SKM-1 (cell line): ENCODE results near the gene TAS2R50.
"Not testable (repeated sequence)": the region's sequence is repeated elsewhere in the genome, so short reads cannot be mapped to it uniquely, and the experiment has no call there.

Experiments used
- DNase-seq: peaks from one replicate; lab custom pipeline; 2025; ENCODE audit not compliant: unreplicated experiment; lab: John Stamatoyannopoulos, UW

TAS2R50 gene, protein sequence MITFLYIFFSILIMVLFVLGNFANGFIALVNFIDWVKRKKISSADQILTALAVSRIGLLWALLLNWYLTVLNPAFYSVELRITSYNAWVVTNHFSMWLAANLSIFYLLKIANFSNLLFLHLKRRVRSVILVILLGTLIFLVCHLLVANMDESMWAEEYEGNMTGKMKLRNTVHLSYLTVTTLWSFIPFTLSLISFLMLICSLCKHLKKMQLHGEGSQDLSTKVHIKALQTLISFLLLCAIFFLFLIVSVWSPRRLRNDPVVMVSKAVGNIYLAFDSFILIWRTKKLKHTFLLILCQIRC

DNA sequence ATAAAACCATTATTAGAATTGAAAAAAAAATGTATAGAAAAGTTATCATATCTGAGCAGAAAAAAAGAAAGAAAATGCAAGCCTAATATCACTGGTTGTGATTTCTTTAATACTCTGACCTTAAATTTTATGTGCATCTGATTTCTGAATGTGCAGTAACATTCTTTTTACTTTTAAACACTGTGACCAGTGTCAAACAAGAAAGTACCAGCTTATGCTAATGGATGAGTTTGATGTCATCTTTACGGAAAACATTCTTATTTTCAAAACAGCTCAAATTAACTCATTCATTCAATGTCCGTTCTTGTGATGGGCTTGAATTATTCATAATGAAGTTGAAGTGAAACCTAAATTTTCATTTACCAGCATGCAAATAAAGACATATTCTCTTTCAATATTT, at the start of gene TAS2R50:
Gene TAS2R50 (minus strand): TSS at position 101 of the 400 bp plus-strand sequence. CDS start 52 bp downstream, at position 49.
- DNase-seq = no peak

DNA sequence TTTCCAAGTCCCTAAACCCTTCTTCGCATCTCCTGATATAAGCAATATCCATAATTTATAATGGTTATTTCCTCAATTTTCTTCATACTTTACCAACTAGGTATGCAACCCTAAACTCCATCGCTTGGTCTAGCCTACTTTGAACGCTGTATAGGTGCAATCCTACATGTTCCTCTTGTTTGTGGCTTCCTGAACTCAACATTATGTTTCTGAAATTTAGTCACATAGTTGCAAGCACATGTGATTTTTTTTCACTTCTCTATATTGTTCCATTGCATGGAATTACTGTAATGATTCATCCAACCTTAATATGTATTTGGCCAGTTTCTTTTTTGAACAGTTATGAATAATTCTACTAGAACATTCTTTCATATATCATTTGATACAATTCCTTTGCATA, 47.2 kb upstream of the TAS2R50 start:
- not testable (repeated sequence) for DNase-seq

DNA sequence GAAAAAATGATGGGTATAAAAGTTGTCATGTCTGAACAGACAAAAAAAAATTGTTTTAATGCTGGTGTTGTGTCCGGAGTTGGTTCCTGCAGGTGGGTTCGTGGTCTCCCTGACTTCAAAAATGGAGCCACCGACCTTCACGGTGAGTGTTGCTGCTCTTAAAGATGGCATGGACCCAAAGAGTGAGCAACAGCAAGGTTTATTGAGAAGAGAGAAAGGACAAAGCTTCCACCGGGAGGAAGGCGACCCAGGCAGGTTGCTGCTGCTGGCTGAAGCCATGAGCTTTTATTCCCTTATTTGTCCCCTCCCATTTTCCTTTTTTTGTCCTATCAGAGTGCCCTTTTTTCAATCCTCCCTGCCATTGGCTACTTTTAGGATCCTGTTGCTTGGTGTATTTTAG, 44.6 kb upstream of the TAS2R50 start, which contains the start of gene TAS2R31:
Gene TAS2R31 (minus strand): TSS at position 101 of the 400 bp plus-strand sequence. CDS start 72 bp downstream, at position 29.
- no peak for DNase-seq

DNA sequence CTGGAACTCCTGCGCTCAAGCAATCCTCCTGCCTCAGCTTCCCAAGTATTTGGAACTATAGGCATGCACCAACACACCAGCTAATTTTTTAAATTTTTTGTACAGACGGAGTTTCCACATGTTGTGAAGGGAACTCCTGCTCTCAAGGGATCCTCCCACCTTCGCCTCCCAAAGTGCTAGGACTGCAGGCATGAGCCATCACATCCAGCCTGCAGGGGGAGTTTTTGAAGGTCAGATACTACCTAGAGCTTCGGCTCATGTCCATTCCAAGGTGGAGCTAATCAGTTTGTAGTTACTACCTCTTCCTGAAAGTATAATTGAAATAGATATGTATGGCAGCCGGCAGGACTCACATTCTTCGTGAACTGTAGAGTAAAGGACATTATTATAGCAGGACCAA, 39.4 kb upstream of the TAS2R50 start:
- DNase-seq = no peak

DNA sequence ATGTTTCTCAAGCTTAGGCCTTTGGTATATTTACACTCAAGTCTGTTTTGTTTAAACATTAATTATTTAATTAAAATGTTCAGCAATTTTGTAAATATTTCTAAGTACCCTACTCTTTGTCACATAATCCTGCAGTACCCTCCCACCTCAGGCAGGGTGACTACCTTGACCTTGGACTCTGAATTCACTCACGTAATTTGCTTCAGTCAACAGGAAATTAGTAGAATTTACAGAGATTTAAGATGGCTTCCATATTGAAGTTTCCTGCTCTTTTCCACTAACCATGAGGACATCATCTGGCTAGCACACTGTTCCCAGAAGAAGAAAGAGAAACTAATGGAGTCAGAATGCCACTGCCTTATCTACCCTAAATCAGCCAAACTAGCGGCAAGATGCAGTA, 36.7 kb upstream of the TAS2R50 start:
- DNase-seq = no peak

DNA sequence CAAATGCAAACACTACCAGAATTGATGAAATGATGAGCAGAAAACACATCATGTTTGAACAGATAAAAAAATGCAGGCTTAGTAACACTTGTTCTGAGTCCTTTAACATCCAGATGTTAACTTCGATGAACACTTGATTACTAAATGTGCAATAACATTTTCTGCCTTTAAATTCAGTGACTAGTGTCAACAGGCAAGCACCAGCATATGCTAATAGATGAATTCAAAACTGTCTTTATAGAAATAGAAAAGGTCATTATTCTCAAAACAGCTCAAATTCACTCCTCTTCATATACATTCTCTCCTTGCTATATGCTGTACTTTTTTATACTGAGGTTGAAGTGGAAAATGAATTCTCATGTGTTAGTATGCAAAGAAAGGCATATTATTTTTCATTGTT, 35.8 kb upstream of the TAS2R50 start, which contains the start of gene TAS2R19:
Gene TAS2R19 (minus strand): TSS at position 101 of the 400 bp plus-strand sequence. CDS start 49 bp downstream, at position 52.
- DNase-seq = no peak

DNA sequence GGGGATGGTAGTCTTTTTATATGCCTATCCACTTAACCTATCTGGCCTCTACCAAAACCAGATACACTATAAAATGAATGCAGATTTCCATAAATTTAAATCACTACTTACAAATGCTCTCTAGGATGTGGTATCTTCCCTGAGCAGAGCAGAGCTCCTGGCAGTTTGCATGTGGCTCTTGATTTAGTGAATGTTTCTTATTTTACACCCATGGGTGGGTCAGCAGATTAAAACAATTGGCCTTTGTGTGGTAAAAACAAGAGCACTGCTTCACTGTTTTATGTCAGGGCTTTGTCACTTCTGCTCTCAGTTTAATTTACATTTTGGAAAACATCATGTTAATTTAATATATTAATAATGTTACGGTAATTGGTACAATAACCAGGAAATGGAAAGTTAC, 30.2 kb upstream of the TAS2R50 start:
- no peak for DNase-seq

DNA sequence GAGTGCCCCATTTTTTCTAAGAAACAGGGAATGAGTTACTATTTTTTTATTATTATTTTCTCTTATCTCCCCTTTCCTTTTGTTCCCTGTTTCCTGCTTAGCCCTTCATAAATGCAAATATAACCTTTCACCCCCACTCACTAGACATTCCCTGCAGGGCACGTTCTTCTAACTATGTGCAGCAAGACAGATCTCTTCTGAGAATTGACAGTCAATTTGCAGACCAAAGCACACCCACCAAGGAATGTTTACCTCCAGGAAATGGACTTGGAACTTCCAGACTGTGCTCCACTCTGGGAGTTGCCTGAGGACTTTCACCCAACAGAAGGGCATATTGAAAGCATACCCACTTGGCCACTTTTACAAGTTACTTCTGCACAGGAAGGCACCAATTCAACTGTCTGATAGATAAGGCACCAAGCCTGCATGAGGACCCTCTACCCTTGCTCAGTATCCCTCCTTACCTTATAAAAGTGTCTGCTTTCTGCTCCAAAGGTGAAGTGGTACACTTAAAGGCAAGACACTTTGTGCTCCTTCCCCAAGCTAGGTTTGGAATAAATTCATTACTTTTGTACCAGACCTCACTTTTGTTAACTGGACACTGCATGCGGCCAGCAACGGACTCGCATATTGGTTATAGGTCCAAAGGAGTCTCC, 29.2 kb upstream of the TAS2R50 start:
- DNase-seq = no peak

DNA sequence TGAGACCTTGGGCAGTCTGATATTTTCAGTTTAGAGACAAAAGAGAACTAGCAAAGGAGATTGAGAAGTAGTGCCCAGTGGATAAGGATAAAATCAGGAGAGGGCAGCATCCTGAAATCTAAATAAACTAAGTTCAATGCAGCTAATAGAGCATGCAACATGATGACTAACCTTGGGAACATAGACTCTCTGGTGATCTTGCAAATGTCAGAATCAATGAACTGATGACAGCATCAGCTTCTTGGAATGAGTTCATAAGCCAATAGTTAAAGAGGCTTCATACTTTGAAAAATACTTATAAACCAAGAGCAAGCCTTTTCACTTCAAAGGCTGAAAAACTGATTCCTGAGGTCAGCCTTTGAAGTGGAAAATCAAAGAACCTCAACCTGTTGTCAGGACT, 27.5 kb upstream of the TAS2R50 start:
- no peak for DNase-seq

DNA sequence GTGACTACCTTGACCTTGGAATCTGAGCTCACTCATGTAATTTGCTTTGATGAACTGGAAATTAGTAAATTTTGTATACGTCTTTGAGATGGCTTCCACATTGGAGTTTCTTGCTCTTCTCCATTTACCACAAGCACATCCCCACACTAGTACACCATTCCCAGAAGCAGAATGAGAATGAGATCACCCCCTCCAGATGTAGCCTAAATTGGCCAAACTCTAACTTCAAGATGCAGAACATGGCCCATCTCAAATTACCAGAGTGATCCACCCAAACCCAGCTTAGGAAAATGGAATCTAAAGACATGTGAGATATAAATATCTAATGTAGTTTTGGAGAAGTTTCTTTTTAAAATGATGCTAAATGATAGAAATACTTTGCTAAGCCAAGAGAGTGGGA, 20.9 kb upstream of the TAS2R50 start:
- no peak for DNase-seq

DNA sequence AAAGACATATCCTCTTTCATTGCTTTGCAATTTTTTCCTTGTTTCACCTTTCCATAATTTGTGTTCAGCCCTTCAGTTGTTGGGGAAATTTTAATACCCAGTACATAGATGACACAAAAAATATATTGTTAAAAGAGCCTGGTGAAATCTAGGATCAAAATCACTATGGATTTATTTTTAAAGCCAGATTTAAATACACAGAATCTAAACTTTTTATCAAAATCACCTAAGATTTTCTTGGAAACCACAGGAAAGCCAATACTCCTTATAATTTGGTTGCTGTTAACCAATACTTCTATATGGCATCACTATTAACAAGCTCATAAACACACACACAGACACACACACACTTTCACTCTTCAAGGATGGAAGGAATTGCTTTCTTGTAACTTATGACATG, 11.5 kb upstream of the TAS2R50 start, which contains the start of gene TAS2R20:
Gene TAS2R20 (minus strand): TSS at position 101 of the 400 bp plus-strand sequence. CDS start 429 bp downstream, outside the sequence.
- DNase-seq = no peak

DNA sequence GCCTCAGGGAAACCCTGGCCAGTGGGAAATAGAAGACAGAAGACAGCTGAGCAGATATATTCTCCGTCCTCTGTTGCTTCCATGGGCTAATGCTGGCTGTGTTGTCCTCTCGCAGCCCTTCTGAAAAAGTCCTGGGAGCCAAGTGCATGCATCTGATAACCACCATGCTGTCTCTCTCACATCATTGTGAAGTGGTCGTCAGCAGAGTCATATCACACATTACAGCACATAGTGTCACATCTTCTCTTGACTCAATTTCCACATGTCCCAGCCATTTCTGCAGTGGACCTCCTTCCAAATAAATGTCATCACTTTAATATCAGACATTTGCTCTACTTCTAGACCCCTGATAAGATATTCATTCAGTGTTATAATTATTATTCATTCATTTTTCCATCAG, 7.6 kb upstream of the TAS2R50 start:
- DNase-seq = no peak

DNA sequence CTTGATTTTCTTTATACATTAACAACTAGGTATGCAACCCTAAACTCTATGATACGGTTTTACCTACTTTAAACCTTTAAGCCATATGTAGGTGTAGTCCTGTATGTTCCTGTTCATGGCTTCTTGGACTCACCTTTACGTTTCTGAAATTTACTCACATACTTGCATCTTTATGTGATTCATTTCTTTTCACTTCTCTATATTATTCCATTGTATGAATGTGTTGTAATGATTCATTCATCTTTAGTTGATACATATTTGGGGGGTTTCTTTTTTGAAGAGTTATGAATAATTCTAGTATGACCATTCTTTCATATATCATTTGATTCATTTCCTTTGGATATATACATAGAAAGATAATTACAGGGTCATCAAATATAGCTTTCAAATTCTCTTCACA, 2.4 kb upstream of the TAS2R50 start:
- DNase-seq = no peak

DNA sequence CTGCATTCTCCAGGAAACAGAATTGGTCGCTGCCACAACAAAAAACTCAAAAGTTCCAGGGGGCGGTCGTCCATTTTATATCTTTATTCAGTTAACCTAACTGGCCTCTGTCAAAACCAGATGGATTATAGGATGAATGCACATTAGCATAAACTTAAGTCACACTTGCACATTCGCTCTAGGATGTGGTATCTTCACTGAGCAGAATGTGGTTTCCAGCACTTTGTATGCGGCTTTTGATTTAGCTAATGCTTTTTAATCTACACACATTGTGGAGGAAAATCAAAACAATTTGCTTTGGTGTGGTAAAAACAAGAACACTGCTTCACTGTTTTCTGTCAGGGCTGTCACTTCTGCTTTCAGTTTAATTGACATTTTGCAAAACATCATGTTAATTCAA, 4.5 kb downstream of the TAS2R50 start:
- DNase-seq = no peak

DNA sequence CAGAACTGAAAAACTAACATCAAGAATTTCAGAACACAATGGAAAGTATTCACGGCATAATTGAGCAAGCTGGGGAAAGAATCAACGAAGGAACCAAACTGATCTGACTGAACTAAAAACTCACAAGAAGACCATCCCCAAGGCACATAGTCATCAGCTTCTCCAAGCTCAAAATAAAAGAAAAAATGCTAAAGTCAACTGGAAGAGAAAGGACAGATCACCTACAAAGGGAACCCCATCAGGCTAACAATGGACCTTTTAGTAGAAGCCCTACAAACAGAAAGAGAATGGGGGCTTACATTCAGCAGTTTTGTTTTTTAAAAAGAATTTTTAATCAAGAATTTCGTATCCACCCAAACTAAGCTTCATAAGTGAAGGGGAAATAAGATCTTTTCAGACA, 11.7 kb downstream of the TAS2R50 start:
- no peak for DNase-seq

DNA sequence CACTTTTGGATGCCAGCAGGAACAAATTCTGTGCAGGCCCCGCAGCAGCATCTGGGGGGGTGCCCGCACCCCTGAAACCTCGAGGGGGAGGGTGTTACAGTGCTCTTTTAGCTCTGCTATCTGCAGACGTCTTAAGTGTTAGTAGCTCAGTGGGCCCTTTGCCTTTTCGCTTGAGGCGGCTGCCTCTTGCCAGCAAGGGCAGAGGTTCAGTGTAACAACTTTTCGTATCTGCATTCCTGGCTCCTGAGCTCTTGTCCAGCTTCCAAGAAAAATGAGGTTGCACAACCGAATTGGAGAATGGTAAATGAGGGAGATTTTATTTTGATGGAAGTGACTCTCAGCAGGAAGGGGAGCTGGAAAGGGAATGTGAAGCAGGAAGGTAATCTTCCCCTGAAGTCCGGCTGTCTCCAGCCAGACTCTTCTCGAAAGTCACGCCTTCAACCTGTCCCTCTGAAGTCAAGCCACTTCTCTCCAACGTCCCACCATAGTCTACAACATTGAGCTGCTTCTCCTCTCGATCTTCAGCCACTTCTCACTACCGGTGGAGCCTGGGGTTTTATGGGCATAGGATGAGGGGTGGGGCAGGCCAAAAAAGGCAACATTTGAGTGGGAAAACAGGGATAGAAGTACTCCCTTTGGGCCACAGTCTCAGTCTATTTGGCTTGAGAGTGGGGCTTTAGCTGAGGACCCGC, 17.8 kb downstream of the TAS2R50 start:
- no peak for DNase-seq

DNA sequence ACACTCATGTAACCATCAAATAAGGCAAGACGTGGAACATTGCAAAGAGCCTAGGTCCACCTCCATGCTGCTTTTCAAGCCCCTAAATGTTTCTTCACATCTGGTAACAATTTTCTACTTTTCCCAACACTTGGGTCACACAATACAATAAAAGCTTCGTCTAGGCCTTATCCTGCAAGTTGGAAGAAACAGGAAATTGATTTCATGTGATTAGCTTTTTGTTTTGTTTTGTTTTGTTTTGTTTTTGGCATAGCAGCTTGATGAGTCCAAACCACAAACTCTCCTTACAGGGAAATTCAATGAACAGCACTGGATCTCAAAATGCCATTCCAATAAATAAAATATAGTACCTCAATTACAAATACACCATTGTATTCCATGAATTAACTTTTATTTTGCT, 19.3 kb downstream of the TAS2R50 start:
- no peak for DNase-seq

DNA sequence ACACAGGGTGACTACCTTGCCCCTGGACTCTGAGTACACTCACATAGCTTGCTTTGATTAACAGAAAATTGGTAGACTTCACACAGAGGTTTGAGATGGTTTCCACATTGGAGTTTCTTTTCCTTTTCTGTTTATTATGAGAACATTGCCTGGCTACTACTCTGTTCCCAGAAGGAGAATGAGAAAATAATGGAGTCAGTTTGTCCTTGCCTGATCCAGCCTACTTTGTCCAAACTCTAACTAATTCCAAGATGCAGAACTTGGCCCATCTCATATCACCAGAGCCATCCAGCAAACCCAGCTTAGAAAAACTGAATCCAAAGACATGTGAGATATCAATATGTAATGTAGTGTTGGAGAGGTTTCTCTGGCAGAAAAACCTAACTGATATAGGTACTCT, 20.4 kb downstream of the TAS2R50 start:
- DNase-seq = no peak

DNA sequence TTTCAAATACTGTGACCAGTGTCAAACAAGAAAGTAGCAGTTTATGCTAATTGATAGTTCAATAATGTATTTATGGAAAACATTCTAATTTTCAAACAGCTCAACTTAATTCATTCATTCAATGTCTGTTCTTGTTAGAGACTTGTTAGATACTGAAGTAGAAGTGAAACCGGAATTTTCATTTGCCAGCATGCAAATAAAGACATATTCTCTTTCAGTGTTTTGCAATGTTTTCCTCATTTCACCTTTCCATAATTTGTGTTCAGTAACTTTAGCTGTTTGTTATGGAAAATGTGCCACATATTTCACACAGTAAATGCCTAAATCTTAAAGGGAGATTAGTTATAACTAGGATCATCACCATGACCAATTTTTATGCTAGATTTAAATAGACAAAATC, 21.2 kb downstream of the TAS2R50 start:
- no peak for DNase-seq

DNA sequence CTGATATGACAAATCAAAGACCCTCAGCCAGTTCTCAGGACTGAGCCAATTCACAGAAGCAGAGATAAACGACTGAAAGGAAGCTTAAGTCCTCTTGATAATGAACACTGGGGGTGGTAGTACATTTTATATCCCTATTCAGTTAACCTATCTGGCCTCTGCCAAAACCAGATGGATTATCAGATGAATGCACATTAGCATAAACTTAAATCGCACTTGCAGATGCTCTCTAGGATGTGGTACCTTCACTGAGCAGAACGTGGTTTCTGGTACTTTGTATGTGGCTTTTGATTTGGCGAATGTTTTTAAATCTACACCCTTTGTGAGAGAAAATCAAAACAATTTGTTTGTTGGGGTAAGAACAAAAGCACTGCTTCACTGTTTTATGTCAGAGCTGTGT, 26.5 kb downstream of the TAS2R50 start:
- no peak for DNase-seq

DNA sequence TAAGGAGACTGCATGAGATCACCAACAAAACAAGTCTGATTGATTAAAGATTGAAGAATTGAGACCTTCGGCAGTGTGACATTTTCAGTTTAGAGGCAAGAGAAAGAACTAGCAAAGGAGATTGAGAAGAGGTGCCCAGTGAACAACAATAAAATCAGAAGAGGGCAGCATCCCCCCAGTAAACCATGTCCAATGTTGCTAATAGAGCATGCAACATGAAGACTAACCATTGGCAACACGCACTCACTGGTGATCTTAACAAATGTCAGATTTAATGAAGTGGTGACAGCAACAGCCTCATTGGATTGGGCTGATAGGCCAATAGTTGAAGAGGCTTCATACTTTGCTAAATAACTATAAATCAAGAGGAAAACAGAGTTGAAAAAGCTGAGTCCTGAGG, 26.9 kb downstream of the TAS2R50 start:
- DNase-seq = no peak

DNA sequence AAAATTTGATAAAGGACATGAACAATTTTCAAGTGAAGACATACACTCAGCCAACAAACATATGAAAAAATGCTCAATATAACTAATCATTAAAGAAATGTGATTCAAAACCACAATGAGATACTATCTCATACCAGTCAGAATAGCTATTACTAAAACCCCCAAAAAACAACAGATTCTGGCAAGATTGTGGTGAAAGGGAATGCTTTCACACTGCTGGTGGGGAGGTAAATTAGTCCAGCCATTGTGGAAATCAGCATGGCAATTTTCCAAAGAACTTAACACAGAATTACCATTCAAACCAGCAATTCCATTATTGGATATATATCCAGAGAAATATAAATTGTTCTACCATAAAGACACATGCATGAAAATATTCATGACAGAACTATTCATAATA, 29.0 kb downstream of the TAS2R50 start:
- DNase-seq = no peak
